GM13977 (cell line): ENCODE data around the gene CRELD2.

Experiments used
- DNase-seq: peaks from one replicate; pipeline ENCODE4 v3.0.0; 2012; ENCODE audit warnings: low spot score
- CTCF ChIP-seq: IDR thresholded peaks from 2 replicates; pipeline ENCODE4 v1.5.1; 2012; ENCODE audit warnings: mild to moderate bottlenecking, control low read depth; ENCODE audit not compliant: insufficient read depth; ENCODE audit errors: extremely low read depth, missing control alignments
- in situ Hi-C: fragments of 300-500 bp; cut with MboI; formaldehyde crosslinking; loops from one replicate; pipeline ENCODE4 v1.12.0; 2022; ENCODE audit warnings: low sequenced_read_pairs, low pct_unique_long_range_greater_than_20kb, mixed read lengths, inconsistent platforms; ENCODE audit not compliant: unreplicated experiment

The CRELD2 gene

GRCh38 chr22:49915610-49916009 is 2.8 kb upstream of the CRELD2 start:
- in situ Hi-C loops, result no loop called here
- no peak for DNase-seq
- TF ChIP-seq CTCF, result no peak

- TF ChIP-seq CTCF, result no peak
- in situ Hi-C loops, result no loop called here
Measured at GRCh38 chr22:49916831-49917230, 1.6 kb upstream of the CRELD2 start.

GRCh38 chr22:49918911-49919881 is 762 bp downstream of the CRELD2 start:
- in situ Hi-C loops, result no loop called here

More at GRCh38 chr22:49916831-49917230, 1.6 kb upstream of the CRELD2 start:
- no peak for DNase-seq

GRCh38 chr22:49920859-49921258 is 2.4 kb downstream of the CRELD2 start:
- no peak for TF ChIP-seq CTCF
- in situ Hi-C loops, result no loop called here
- no peak for DNase-seq

More at GRCh38 chr22:49918911-49919881, 762 bp downstream of the CRELD2 start:
- no peak for TF ChIP-seq CTCF
- no peak for DNase-seq

- in situ Hi-C loops, result no loop called here
- no peak for DNase-seq
- TF ChIP-seq CTCF, result no peak
Measured at GRCh38 chr22:49921508-49922278, 3.3 kb downstream of the CRELD2 start.

GRCh38 chr22:49922484-49922883 is 4.0 kb downstream of the CRELD2 start:
- in situ Hi-C loops, result no loop called here
- TF ChIP-seq CTCF, result no peak
- DNase-seq, result no peak
